HG03045 (cell line): Measurements from ENCODE around the gene LRCOL1.

Source experiments
- ATAC-seq: cut with Tn5 transposase; IDR thresholded peaks from one replicate; pipeline ENCODE4 v1.9.1; 2021; ENCODE audit warnings: mild to moderate bottlenecking, moderate library complexity; ENCODE audit not compliant: unreplicated experiment

LRCOL1 gene

DNA sequence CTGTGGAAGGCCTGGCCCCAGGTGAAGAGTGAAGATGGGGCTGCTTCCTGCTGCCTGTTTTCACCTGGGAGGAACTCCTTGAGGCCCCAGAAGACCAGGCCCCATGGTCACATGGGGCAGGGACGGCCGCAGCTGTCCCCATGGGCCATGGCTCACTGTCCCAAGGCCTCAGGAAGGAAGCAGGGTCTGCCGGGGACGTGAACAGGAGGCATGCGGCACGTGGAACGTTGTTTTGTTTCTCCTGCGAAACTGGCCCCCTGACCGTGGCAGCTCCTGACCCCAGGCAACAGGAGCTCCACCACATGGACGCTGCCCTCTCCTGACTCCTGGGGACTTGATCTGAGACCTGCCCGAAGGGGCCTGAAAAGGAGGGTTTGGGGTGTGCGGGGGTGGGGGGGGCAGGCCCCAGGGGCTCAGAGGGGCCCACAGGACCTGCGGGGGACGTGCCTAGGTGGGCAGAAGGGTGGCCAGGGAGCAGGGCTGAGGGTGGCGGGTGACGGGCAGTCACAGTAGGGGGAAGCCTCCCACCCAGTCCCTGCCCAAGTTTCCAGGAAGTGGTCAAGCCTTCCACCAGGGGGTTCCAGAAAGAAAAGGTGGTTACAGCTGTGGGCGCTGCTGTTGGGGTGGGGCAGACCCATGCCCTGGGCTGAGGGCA is 41.4 kb downstream of the LRCOL1 start:
- no peak for ATAC-seq

DNA sequence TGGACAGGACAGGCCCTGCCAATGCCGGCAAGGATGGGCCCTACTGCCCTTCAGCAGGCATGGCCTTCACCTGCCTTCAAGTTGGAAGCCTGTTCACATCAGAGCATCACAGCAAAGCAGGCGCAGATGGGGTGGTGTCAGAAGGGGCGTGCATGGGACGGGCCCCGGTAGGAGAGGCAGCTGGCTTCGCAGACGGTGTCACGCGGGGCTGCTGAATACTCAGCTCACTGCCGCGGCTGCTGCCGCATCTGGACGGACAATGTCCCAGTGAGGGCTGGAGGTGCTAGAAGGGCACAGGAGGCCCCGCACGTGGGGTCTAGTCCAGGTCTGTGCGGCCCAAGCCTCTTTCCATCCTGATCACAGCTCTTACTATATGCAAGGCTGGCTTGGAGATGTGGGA is 42.1 kb downstream of the LRCOL1 start:
- no peak for ATAC-seq

DNA sequence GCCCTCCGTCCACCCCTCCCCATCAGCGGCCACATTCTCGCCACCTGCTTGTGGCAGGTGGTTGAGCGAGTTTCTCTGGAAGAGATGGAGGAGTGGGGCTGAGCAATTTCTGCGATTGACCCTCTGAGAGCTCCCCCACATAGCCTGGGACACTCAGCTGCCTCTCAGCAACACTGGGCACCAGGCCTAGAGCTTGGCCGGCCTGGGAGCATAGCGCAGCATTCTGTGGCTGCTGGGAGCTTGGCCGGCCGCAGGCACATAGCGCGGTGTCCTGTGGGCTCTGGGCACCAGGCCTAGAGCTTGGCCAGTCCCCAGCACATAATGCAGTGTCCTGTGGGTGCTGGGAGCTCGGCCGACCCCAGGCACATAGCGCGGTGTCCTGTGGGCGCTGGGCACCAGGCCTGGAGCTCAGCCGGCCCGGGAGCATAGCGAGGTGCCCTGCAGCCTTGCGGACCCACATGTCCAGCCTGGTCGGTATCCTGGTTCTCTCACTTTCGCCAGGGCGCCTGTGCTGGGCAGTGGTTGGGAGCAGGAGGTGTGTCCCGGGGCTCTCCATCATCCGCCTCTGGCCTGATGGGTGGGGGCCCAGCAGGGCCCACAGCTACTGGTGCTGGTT is 43.8 kb downstream of the LRCOL1 start:
- ATAC-seq = no peak

DNA sequence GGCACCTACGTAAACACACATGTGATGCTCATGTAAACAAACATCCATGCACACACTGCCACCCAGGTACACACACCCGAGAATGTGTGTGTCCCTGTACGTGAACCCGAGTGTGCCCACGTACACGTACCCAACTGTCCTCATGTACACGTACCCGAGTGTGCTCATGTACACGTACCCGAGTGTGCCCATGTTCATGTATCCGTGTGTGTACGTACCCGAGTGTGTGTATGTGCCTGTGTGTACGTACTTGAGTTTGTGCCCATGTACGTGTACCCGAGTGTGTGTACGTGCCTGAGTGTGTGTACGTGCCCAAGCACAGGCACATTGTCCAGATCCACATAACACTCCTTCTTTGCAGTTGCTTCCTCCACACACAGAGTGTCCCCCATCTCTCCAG is 45.0 kb downstream of the LRCOL1 start:
- ATAC-seq = no peak

DNA sequence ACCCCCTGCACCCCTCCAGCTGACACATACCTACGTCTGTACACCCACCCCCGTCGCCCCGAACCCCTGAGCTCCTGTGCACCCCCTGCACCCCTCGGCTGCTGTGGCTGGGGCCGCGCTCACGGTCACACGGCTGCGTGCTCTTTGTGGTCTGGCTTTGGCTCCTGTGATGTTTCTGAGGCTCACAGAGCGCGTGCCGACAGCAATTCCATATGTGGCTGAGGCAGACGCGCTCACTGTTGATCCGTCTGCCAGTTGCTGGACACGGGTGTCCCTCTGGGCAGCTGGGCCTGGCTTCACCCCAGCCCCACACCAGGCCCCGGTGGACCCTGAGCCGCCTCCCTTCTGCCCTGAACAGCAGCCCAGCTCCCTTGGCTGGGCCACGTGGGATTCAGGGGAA is 46.5 kb downstream of the LRCOL1 start:
- no peak for ATAC-seq

DNA sequence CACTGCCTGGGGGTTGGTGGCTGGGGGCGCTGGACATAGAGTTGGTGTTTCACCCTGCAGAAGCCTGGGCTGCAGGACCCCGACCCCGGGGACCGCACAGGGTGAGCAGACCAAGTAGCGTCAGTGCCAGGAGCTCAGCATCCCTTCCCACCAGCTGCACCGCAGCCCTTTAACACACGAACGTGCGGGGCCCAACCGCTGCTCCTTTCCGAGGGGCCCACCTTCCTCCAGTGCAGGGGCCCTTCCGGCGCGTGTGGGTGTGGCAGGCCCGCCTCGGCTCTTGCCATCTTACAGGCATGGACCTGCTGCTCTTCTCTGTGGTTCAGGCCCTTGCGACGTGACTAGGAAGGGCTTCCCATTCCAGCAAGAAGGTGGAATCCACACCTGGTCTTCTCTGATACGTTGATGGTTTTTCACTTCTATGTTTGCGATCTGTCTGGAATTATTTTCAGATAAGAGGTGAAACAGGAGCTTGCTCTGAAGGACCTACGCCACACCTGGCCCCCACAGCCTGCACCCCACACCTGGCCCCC is 47.8 kb downstream of the LRCOL1 start:
- ATAC-seq = no peak

DNA sequence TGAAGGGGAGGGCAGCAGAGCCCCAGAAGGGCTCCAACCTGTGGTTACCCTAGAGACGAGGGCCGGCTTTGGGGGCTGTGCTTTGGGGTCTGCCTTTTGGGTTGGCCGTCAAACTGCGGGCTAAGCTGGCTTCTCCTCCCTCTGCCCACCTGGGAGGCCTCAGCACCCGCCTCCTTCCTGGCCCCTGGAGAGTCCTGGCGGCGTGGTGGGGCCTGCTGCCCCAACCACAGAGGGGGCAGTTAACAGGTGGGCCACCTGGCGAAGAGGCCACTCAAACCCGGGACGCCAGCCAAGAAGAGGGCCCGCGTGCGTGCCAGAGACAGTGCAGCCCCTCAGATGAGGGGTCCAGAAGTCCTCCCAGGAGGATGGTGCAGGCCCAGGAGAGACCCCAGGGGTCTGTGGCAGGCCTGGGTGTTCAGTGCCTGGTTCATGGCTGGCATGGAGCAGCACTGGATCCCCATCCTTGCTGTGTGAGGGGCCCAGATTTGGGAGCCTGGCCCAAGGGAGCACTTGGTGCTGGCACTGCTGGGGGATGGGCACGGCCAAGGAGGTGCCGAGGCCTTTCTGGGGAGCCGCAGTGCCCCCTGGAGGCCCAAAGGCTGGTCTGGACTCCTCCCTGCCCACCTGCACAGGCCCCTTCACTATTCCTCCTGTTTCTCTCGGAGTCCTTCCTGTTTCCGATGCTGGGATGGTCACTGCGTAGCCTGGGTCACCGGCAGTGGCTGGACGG is 48.8 kb downstream of the LRCOL1 start:
- no peak for ATAC-seq

DNA sequence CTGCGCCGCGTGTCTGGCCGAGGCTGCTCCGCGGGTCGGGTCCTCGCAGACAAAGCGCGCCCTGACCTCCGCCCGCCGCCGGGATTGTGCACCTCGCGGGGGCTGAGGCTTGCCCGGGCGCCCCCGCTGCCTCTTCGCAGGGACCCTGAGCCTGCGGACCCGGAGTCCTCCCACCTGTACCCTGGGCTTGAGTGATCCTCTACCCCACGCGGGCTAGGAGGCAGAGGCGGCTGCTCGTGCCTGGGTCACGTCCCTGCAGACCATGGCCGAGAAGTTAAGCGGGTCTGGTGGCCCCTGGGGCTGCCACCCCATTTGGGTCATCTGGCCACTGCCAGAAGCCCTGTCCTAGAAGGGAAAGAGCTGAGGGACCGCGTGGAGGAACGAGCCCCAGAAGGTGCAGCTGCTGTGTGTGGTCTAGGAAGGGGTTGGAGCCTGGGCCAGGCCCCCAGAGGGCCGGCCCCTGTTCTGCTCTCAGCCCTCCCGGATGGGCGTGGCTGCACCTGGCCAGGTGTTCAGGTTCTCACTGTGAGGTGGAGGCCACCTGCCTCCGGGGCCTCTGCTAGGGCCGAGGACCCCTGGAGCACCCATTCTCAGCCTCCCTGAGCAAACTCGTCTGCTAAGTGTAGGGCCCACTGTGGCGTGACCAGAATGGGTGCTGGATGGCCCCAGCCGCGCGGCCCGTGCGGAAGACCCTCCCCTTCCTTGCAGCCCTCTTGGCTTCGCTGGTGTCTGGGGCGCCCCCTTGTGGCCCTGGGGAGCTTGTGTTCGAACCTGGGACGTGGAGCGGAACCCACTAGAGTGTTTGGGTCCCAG is 49.6 kb downstream of the LRCOL1 start:
- ATAC-seq = no peak

DNA sequence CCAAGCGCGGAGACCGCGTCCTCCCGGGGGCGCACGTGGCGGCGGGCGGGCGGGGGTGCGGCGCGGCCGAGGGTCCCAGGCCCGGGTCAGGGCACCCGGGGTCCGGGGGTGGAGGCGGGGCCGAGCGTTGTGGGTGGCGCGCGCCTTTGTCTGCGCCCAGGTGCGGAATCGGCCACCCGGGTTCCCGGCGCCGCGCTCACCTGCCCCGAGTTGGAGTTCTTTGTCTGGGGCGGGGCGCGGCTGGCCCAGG is 50.1 kb downstream of the LRCOL1 start:
- ATAC-seq = no peak

DNA sequence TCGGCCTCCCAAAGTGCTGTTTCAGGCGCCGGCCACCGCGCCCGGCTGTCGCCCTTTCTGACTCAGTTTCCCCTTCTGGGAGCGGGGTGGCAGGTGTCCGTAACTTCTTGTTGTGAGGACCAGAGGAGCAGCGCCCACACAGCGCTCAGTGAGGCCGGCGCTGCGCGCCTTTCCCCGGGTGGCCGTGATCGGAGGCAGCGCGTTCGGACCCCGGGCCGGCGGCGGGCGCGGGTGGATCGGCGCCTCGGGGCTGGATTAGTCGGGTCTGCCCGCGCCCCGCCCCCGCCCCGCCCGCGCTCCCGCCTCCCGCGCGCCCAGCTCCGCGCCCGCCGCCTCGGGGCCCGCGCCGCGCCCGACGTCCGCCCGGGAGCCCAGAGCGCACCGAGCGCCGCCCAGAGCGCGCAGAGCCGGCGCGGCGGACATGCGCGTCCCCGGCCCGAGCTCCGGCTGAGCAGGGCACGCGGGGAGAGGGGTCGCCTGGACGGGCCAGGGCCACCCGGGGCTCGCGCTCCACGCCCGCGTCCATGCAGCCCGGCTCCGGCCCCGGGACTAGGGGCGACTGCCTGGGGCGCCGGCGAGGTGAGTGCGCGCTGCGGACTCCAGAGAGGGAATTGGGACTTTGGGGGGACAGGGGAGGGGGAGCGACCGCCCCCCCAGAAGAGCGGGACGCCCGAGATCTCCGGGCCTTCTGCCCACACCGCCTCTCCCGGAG is 50.6 kb downstream of the LRCOL1 start:
- no peak for ATAC-seq

DNA sequence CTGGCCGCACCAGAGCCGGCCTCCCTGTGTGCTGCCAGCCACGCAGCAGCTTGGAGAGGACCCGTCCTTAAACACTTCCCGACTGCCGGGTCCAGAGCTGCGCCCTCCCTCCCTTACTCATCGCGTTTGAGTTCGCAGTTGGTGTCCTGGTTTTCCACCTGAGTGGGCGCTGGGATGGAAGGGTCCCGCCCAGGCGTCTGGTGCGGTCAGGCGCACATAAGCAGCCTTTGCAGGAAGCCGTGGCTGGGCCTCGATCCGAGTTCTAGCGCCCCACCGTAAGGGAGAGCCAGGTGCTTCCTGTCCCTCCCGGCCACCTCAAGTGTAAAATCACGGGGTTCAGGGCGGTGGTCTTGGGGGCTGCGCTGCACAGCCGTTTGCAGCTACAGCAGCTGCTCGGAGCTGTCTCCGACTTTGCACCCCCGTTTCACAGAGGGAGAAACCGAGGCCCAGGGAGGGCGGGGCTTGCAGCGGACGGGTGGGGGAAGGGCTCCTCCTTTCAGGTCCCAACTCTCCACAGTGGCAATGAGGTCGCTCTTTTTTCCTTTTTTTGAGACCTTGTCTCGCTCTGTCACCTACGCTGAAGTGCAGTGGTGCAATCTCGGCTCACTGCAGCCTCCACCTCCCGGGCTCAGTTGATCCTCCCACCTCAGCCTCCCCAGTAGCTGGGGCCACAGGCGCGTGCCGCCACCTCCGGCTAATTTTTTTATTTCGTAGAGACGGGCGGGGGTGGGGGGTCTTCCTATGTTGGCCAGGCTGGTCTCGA is 51.3 kb downstream of the LRCOL1 start:
- ATAC-seq = no peak

DNA sequence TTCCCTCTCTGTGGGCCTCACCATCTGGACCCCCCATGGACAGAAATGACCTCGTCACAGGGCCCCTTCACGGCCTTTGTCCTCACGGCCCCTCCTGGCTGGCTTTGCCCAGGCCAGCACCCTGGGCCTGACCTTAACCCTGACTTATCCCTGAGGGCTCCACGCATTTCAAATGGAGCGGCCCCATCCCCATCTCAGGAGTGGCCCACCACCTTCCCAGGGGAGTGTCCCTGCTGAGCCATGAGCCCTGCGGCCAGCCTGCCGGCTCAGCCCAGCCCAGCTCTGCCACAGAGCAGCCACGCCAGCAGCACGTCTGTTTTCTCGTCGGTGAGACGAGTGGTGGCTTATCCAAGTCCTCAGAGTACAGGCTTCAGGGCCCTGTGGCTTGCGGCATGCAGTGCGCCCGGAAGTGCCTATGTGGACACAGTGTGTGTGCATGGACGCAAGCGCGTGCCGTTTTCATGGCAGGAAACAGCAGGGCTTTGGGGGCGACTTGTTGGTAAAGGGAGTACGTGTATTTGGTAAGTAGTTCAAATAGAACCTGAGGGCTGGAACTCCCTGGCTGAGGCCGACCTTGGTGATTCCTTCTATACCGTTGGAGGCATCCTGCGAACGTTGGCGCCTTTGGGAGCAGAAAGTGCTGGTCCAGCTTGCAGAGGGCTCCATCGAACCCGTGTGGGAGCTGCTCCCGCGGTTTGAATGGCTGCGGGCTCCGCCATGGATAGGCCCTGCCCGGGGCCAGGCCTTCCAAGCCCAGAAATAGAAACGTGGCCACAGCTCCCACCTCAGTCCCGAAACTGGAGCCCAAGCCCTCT is 52.1 kb downstream of the LRCOL1 start:
- no peak for ATAC-seq

DNA sequence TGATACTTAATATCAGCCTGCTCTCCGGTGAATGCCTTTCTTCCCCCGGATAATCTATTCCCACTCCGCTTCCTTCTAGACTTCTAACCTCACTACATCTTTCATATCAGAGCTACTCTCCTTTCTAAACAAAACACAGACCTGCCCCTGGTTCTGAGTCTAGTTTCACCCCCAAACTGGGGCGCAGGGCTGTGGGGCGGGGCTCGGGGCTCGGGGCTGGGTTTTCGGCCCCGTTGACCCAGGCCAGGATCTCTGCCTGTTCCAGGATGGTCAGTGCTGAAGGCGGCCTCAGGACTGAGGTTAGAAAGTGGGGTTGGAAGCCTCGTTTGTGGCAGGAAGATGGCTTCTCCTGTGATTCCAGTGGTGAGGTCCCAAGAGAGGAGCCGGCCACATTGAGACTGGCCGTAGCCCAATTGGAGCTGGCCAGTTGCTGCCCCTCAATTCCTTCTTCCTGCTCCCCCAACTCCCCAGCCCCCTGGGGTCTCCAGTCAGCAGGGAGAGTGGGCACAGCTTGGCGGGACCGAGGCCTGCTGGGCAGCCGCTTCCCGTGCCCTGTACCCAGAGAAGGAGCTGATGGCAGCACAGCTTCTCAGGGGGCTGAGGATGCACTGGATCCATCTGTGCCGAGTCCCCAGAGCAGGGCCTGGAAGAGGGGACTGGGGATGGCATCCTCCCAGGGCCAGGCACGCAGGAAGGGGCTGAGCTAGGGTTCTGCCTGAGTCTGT is 52.9 kb downstream of the LRCOL1 start:
- no peak for ATAC-seq

DNA sequence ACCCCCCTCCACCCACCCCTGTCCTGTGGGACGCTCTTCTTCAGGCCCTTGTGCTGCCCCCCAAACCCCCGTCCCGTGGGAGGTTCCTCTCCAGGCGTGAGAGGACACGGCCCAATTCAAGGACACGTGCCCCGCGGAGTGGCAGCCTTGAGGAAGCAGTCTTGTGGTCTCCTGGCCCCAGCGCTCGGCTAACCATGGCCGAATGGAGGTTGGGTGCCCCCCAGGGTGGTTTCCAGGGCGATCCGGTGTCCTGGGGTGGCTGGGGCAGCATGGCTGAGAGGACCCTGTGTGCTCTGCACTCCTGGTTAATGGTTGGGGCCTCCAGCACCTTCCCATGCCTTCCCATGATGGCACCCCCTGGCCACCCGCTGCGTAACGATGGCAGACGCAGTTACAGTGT is 53.6 kb downstream of the LRCOL1 start:
- no peak for ATAC-seq

DNA sequence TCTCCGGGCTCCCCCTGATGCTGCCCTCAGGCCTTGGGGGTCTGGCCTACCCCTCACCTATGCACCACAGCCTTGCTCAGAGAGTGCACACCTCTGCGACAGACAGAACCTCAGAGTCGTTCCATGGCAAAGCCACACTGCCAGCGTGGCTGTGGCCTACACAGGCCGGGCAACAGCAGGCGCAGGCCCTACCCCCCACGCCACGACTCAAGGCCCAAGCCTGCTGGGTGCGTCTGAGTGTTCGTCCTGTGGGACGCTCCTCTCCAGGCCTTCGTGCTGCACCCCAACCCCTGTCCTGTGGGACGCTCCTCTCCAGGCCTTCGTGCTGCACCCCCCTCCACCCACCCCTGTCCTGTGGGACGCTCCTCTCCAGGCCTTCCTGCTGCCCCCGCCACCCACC is 54.2 kb downstream of the LRCOL1 start:
- no peak for ATAC-seq

DNA sequence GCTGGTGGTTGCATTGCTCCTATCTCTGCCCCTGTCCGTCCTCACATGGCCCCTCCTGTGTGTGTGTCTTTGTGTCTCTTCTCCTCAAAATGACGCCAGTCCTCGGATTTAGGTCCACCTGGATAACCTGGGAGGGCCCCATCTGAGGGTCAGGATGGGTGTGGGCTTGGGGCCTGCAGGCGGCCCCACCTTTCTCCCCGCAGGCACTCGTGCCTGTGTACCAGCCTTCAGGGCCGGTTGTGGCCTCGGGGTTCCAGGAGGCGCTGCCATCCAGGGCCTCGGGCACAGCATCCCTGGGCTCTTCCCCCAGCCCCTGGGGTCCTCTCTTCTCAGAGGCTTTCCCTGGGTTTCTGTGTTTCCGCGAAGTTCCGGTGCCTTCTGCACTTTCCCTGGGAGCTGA is 54.7 kb downstream of the LRCOL1 start:
- ATAC-seq = no peak

DNA sequence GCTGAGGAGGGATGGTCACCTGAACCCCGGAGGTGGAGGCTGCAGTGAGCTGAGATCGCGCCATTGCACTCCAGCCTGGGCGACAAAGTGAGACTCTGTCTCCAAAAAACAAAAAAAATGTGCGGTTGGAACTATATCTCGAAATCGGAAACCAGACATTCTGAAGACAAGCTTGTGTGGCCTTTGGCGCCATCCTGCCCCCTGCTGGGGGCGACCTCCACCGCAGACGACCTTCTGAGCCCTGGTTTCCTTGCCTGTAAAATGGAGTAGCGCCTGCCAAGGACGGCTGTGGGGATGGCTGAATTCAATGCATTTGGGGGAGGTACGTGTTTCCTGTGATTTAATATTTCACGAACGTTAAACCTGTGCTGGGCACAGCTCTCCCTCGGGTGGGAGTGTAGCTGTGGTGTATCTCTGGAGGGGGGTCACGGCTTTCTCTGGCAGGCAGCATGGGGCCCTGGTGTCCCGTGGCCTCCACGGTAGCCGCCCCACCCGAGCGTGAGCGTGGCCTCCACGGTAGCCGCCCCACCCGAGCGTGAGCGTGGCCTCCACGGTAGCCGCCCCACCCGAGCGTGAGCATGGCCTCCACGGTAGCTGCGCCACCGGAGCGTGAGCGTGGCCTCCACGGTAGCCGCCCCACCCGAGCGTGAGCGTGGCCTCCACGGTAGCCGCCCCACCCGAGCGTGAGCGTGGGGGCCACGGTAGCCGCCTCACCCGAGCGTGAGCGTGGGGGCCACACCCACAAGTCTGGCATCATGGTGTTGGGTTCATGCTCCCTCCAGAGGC is 55.3 kb downstream of the LRCOL1 start:
- ATAC-seq = no peak
